NCI-H510A treated with DMSO at 0.1 percent for 48 hours (cell line): ENCODE results near the gene TMEM198.

Source experiments
- DNase-seq: peaks from one replicate; lab custom pipeline; 2025; lab: John Stamatoyannopoulos, UW

Gene TMEM198

DNA sequence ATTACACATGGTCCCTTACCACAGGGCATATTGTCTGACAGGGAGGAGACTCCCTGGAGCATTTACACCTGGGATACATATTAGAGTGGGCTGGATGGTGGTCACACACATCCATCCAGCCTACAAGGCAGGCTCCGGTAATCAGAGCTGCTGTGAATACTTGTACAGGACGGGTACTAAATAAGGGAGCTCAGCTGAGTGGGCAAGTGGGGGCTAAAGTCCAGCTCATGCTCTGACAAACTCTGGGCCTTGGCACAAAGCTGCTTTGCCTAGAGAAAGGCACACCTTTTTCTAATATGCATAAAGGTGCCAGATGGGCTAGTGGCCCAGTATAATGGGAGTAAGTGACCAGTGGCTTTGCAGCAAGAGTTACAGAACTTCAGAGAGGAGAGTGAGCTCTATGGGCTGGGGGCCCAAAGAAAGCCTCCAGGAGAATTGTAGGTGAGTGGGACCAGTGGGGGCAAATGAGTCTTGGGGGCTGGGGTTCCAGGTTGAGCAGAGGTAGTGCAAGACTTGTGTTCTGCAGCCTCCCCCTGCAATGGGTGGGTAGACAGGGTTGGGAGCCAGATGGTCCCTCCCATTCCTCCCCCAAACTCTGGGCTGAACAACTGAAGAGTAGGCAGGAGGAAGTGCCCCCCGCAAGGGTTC lies 1.6 kb downstream of the TMEM198 start:
- no peak for DNase-seq

DNA sequence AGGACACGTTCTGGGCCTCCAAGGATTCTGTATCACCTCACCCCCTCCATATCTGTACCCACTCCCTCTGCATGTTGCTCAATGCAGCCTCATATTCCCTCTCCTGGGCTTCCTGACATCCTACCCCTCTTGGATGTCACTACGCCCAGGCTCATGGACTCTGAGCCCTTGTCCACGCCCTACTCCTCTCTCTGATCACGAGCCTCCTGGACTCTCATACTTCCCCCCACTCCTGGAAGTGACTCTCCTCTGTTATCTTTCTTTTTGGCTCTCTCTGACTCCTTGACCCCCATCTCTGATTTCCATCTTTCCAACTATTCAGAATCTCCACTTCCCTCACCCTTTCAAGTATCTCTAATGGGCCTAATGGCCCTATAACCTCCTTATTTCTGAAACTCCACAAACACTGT lies 2.1 kb downstream of the TMEM198 start:
- DNase-seq = no peak

DNA sequence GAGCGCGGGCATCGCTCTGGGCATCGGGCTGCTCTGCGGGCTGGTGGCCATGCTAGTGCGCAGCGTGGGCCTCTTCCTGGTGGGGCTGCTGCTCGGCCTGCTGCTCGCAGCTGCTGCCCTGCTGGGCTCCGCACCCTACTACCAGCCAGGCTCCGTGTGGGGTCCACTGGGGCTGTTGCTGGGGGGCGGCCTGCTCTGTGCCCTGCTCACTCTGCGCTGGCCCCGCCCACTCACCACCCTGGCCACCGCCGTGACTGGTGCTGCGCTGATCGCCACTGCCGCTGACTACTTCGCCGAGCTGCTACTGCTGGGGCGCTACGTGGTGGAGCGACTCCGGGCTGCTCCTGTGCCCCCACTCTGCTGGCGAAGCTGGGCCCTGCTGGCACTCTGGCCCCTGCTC lies 3.8 kb downstream of the TMEM198 start:
- no peak for DNase-seq

DNA sequence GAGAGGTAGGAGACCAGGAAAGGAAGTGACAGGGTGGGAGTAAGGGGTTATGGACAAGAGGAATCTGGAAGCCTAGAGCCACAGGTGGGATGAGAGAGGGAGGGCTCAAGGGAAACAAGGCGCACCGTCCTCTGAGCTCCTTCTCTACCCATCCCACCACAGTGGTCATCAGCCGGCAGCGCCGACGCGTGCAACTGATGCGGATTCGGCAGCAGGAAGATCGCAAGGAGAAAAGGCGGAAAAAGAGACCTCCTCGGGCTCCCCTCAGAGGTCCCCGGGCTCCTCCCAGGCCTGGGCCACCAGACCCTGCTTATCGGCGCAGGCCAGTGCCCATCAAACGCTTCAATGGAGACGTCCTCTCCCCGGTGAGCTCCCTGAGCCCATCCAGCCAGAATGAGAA lies 5.2 kb downstream of the TMEM198 start:
- DNase-seq = no peak

DNA sequence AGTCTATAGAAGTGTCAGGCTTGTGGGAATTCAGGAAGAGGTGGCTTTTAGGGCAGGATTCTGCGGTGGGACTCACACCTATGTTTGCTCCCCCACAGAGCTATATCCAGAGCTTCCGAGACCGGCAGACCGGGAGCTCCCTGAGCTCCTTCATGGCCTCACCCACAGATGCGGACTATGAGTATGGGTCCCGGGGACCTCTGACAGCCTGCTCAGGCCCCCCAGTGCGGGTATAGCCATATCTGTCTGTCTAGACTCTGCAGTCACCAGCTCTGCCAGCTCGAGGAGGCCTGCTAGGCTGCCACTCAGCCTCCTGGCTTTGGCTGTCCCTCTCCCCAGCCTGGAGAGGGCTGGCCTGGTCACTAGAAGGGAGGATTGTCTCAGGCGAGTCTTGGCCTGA lies 5.8 kb downstream of the TMEM198 start:
- DNase-seq = no peak

DNA sequence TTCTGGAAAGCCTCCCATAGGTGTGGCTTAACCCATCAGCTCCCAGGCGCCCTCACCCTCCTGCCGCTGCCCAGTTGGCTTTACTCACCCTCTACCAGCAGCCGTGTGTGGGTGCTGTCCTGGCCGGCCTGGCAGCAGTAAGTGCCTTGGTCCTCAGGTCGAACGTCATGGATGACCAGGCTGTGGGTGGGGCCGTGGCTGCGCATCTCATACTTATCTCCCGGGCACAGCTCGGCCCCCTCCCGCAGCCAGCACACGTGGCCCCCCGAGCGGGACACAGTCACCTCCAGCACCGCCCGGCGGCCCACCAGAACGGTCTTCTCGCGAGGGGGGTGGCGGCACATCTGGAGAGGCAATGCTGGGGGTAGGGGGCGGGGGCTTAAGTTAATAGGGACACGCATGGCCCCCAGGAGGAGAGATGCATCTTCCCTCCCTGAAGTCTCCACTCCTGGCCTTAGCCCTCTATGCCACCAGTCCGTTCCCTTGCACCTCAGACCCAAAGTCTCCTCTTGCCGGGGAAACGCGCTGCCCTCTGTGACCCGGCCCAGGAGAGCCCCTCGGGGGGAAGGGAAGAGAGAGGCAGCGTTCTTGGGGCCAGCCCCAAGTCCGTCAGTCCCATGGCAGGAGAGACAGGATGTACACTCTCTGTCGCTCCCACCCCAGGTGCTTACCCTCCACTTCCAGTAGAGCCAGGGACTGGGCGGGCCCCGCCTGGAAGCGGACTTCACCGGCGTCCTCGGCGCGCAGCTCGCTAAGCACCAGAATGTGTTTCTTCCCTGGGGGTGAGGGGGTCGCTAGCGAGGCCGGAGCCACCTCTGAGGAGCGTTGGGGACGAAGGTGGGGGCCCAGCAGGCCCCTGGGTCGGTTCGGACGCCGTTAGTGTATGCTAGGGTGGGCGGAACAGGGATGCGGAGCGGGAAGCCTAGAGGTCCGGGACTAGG lies 7.9 kb downstream of the TMEM198 start:
- peak; percentile 80 for DNase-seq

DNA sequence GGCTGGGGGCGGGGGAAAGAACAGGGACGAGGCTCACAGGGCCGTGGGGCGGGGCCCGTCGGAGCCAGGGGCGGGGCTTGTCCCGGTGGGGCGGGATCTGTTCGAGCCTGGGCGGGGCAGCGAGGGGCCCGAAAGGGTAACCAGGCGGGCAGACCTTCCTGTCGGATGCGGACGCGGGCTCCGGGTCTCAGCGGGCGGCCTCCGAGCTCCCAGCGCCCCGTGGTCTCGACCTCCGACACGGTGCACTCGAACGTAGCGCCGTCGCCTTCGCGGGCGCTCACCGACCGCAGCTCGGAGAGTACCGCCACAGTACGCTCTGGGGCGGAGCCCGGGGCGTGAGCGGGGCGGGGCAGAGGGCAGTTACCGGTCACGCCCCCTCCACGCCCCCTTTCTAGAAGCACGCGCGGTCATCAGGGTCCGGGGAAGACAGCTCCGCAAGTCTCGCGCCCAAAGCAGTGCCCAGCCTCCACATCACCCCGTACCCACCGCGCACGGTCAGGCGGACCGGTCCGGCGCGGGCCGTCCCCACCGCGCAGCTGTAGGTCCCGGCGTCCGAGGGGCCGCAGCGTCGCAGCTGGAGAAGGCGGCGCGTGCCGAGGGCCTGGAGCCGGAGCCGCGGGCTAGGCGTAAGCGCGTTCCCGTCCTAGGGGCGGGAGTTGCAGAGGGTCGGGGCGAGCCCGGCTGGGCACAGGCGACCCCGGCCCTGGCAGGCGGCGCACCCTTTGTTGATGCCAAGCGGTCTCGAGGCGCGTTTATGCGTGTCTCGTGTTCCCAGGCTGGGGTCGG lies 8.7 kb downstream of the TMEM198 start:
- peak; percentile 87 for DNase-seq

DNA sequence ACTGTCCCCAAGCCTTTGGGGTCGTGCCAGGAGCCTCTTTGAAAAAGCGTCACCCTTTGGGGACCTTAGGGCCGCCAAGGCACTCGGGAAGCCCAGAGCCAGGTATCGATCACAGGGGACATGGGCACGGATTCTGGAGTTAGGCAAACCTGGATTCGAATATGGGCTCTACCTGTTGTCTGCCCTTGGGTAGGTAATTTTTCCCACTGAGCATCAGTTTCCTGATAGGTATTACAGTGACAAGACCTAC lies 9.3 kb downstream of the TMEM198 start:
- peak; percentile 14 for DNase-seq

DNA sequence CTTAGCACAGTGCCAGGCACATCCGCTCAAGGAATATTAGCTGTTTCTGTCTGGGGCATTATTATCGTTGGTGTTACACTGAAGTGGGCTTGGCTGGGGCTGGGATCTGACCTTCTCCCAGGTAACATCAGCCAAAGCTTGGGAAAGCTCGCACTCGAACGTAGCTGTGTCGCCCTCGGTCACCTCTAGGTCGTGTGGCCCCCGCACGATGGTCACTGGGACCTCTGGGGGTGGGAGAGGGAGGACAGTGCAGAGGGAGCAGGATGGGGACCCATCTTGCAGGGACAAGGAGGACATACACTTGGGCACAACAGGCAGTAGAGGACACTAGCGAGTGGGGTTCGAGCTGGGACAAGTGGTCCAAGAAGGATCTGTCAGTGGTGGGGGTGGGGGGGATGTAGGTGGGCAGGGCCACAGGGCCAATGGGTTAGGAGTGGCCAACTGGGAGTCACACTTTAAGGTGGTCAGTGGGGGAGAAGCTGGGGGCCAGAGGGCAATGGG lies 9.7 kb downstream of the TMEM198 start:
- DNase-seq = no peak

DNA sequence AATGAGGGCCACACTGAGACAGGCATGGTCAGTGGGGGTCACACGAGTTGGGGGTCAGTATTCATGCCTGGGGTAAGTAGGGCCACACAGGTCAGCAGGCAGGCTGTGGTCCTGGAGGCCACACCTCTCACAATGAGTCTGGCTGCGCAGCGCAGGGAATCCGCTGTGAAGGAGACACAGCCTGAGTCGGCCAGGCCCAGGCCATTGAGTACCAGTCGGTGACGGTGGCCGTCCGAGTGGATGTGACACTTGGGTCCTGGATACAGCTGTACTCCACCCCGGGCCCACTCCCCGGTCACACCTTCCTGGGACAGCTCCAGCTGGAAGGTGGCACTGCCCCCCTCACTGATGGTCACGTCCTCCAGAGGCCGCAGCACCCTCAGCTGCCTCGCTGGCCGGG lies 10.5 kb downstream of the TMEM198 start:
- DNase-seq = no peak

DNA sequence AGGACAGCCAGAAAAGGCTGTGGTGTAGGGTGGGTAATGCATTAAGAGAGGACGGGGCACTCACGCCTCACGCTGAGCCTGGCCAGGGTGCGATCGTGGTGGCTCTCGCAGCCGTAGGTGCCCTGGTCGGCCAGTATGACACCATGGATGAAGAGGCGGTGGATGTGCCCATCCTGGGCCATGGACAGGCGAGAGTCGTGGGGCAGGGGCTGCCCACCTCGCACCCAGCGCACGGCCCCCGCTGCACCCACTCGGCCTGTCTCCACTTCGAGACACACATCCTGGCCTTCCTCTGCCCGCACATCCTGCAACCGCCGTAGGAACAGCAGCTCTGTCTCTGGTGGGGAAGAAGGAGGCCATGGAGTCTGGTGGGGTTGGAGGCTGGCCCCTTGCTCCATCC lies 12.1 kb downstream of the TMEM198 start:
- DNase-seq = no peak

DNA sequence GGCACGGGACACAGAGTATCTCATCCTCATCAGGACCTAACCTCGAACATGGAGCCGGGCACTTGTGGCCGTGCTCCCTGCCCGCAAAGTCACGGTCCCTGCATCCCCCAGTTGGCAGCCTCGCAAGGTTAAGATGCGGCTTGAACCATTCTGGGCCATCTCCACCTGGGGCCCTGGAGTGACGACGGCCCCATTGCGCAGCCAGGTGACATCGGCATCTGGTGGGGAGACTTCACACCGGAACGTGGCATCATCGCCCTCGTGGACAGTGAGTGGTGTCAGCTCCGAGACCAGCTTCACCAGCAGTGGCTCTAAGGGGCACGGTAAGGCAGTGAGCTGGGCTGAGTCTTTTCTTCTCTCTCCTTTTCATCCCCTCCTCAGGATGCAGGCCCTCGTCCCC lies 12.6 kb downstream of the TMEM198 start:
- no peak for DNase-seq

DNA sequence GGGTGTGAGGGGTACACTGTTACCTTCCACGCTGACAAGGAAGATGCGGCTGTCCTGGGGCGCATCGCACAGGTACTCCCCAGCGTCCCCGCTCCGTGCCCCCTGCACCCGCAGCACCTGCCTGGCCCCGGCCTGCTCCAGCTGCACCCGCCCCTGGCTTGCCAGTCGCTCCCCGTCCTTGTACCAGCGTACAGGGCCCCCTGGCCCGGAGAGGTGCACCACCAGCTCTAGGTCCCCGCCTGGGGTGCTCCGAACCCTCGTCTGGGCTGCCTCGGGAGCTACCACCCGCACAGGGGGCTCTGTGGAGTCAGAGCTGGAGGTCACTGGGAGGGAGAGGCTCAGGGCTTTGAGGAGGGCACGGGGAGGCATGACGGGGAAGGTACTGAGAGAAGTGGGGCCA lies 13.5 kb downstream of the TMEM198 start:
- DNase-seq = no peak

DNA sequence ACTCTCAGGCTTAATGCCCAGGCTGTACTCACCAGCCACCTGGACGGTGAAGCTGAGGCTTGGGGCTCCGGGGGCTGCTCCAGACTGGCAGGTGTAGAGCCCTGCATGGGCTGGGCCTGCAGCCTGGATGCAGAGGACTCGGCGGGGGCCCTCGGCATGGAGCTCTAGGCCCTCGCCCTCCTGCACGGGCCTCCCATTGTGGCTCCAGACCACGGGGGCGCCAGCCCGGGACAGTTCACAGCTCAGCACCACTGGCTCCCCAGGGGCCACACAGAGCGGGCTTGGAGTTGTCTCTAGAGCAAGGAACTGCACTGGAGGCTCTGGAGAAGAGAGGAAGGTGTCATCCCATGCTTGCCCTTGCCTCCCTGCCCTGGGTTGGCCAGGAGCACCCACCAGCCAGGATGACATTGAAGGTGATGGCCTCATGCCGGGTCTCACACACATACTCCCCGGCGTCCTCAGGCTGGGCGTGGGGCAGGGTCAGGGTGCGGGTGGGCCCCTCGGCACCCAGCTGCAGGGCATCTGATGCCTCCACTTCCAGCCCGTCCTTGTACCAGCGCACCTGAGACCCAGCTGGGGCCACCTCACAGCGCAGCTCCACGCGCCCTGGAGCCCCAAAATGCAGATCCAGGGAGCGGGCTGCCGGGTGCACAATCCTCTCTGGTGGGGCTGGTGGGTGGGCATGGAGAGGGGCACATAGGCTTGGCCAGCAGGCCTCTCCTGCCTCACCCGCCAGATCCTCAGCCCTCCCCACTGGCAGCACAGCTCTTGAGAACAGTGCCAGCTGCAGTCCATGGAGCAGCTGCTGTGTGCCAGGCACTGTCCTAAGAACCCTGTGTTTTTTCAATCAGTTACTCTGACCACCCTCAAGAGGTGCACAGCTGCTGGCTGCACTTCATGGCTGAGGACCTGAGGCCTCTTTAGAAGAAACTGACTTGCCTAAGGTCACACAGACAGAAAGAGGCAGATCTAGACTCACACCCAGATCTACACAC lies 14.3 kb downstream of the TMEM198 start:
- DNase-seq = no peak

DNA sequence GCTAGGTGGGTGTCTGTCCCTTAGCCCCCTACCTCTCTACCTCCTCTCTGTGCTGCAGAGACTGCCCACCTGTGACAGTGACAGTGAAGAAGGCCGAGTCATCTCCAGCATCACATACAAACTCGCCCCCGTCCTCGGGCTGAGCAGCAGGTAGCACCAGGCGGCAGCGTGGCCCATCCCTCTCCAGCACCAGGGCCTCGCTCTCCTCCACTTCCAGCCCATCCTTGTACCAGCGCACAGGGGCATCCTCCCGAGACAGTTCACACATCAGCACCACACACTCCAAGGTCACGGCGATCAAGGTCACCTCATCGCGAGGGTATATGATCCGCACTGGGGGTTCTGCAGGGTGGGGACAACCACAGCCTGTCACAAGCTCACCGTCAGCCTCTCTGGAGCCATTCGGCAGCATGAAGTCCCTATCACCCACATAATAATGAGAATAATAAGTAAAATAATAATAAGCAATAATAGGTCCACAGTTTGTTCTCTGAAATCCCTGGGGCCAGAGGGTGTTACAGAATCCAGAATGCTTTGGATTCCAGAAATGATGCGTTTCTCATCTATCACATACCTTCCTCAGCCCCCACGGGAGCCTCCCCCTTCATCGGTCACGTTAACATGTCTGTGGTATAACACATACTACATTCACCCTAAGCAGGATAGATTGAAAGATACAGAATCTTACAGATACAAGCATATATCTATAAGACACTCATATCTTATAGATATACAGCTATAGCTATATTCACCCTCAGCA lies 15.5 kb downstream of the TMEM198 start:
- no peak for DNase-seq

DNA sequence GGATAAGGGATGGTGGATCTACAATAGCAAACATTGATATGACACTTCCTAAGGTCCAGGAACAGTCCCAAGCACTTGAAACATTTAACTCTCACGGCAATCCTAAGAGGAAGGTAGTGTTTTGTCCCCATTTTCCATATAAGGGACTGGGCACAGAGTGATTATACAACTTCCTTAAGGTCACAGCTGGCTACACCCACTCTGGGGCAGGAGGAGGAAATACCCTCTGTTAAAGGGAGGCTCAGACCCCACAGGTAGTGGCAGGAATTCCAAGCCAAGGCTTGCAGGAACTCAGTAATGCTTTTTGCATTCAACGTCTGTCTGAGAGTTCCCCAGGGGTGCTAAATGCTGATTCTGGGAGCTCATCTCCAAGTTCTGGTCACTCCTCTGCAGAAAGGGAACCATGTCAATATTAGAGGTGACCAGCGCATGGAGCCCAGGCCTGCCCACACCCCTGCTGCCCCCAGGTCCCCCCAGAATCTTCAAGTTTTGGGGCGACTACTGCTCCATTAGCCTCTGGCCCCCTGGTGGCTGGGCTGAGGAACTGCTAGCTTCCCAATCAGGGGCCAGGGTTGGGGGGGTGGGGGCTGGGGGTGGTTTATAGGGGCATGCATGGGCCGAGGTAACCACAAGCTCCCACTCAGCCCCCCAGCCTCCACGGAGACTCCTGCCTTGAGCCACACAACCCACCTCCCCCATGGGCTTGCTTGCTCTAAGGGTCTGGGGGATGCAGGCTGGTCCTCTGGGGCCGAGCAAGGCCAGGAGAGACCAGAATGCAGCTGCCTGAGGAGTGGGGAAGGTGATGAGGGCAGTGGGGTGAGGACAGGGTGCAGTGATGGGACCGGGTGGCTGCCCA lies 16.4 kb downstream of the TMEM198 start:
- DNase-seq = no peak

DNA sequence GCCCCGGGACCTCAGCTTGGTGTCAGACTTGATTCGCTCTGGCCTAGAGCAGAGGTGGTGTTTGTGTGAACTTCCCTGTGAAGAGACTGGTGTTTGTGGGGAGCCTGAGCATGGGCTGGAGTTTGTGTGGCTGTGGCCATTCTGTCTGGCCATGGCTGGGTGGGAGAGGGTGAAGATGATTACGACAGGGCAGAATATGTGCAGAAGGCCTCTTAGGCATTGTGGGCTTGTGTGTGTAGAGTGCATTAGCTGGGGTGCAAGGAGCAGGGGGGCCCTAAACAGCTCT lies 17.0 kb downstream of the TMEM198 start:
- no peak for DNase-seq

DNA sequence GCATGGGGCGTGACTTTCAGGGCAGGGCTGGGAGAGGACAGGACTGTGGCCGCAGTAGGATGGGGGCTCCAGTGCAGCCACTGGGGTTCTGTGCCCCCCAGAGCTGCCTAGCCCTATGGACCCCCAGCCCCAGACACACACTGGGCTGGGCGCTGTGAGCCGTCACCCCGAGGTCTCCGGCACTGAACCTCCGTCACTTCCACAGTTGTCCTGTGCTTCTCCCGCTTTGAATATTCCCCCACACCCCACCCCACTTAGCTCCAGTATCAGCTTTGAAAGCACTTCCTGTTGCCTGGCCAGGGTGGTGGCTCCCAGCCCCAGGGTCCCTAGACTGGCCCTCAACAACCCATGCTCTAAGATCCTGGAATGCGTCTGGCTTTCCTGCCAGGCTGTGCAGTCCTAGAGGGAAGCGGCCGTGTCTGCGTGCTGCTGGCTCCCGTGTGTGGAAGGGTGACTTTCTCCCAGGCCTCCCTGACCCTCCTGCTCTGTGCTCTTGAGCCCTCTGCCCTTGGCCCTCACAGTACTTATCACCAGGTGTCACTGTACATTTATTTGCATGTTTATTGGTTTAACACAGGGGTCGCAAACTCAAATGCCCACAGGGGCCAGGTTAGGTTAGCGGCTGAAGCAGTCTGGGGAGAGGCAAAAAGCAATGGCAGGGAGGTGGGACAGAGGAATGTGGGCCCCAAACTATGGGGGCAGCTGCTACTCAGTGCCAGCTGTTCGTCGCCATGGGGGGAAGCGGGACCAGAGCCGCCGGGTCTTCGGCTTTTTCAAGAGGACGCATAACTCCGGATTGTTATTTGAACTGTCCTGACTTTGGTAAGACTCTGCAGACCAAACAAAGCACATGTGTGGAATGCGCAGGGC lies 17.6 kb downstream of the TMEM198 start:
- DNase-seq = no peak
